Type B pancreatic cell (in vitro differentiated cells): ENCODE data around the gene SPHK2. TPM values are rescaled to one million over a fixed set of nuclear protein-coding genes. Genes with fewer than 3 reads are reported as not detected.

Source experiments
- DNase-seq: peaks from one replicate; pipeline ENCODE4 v3.0.0; 2021; ENCODE audit warnings: mixed read lengths; ENCODE audit not compliant: unreplicated experiment; ENCODE audit errors: extremely low spot score
- H3K27ac Mint-ChIP-seq: 2 replicates; pipeline ENCODE4 v1.8.0; 2021; ENCODE audit warnings: mild to moderate bottlenecking, mixed read lengths
- H3K27me3 Mint-ChIP-seq: 2 replicates; pipeline ENCODE4 v1.8.0; 2021; ENCODE audit warnings: mixed read lengths
- H3K36me3 Mint-ChIP-seq: 2 replicates; pipeline ENCODE4 v1.8.0; 2021; ENCODE audit warnings: mixed read lengths
- H3K4me1 Mint-ChIP-seq: one replicate; pipeline ENCODE4 v1.8.0; 2021; ENCODE audit warnings: mixed read lengths; ENCODE audit not compliant: unreplicated experiment
- H3K4me3 Mint-ChIP-seq: 2 replicates; pipeline ENCODE4 v1.8.0; 2021; ENCODE audit warnings: mild to moderate bottlenecking, mixed read lengths
- H3K9me3 Mint-ChIP-seq: 2 replicates; pipeline ENCODE4 v1.8.0; 2021; ENCODE audit warnings: mixed read lengths
- total RNA-seq: library from RNA; stranded (reverse); gene quantifications from 2 replicates; pipeline ENCODE4 v1.2.1, GENCODE V29; 2021; ENCODE audit warnings: low replicate concordance
- TF ChIP-seq, protein P1 (sequence below): fragments of 200-600 bp; sonication (generic); conservative IDR thresholded peaks from 2 replicates; pipeline ENCODE4 v1.5.0; 2021; ENCODE audit warnings: antibody characterized with exemption, mild to moderate bottlenecking

Gene SPHK2
- total RNA-seq, 1 donor from 2014 or later: 47.1 TPM

DNA sequence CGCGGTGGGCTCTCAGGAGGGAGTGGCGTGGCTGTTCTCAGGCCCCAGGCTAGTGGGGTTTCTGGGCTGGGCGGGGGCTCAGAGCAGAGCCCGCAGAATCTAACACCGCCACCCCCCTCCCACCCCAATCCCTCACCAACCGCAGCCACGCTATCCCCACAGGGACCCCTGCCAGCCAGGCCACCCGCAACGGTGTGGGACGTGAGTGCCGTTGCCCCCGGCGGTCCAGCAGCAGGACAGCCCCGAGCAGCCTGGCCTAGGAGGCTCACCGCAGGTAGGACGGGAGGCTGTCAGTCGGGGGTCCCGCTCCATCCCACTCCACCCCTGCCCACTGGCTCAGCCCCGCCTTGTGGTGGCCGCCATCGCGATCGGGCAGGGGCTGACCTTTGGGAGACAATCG is 53.7 kb downstream of the SPHK2 start, which contains the start of gene NTN5:
NTN5 (minus strand) TSS at position 24 of the 400 bp plus-strand sequence. CDS start 2,031 bp downstream, outside the sequence.
- Mint-ChIP-seq H3K4me3 (no peak within 1 kb of the TSS), H3K27me3 (peaks cover 7% of the 10 kb centered on the region), H3K9me3 (no peaks in the 10 kb centered on the region), H3K36me3 (no peaks in the 10 kb centered on the region), H3K27ac (no peak within 1 kb of the TSS), H3K4me1 (peaks cover 27% of the 10 kb centered on the region)
- no peak for DNase-seq
- TF ChIP-seq, protein P1, sequence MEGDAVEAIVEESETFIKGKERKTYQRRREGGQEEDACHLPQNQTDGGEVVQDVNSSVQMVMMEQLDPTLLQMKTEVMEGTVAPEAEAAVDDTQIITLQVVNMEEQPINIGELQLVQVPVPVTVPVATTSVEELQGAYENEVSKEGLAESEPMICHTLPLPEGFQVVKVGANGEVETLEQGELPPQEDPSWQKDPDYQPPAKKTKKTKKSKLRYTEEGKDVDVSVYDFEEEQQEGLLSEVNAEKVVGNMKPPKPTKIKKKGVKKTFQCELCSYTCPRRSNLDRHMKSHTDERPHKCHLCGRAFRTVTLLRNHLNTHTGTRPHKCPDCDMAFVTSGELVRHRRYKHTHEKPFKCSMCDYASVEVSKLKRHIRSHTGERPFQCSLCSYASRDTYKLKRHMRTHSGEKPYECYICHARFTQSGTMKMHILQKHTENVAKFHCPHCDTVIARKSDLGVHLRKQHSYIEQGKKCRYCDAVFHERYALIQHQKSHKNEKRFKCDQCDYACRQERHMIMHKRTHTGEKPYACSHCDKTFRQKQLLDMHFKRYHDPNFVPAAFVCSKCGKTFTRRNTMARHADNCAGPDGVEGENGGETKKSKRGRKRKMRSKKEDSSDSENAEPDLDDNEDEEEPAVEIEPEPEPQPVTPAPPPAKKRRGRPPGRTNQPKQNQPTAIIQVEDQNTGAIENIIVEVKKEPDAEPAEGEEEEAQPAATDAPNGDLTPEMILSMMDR: no peak

- no peak overlapping the region for H3K4me3 Mint-ChIP-seq
- H3K4me1 Mint-ChIP-seq: peaks cover 27% of the 10 kb centered on the region
- DNase-seq: no peak
- peaks cover 7% of the 10 kb centered on the region for H3K27me3 Mint-ChIP-seq
- H3K9me3 Mint-ChIP-seq: no peaks in the 10 kb centered on the region
- no peak overlapping the region for H3K27ac Mint-ChIP-seq
- TF ChIP-seq, protein P1: no peak
- H3K36me3 Mint-ChIP-seq: no peaks in the 10 kb centered on the region
Measured at GRCh38 chr19:48673436-48674100, 54.3 kb downstream of the SPHK2 start.

DNA sequence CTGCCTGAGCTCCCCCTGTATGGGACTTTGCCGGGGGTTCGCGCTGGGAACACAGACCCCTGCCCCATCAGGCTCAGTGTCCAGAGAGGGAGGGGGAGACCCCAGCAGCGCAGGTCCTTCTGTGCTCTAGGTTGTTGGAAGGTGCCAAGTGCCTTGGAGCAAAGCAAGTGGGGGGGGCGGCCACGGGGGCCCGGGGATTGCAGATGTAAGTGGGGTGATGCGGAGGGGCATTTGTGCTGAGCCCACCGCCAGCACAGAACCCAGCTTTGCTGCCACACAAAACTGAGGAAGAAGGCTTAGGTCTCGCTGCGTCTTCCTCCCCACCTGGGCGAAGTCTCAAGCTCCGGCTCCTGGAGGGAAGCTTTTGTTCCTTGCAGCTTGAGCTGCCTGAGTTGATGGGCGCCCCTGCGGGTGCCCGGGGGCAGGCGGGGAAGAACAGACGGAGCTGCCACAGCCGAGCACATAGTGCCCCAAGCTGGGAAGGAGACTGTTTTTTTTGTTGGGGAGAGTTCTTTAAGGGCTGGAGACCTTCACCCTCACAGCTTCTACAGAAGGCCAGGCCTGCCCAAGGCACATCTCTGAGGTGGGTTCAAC is 55.0 kb downstream of the SPHK2 start:
- Mint-ChIP-seq H3K9me3 (no peaks in the 10 kb centered on the region), H3K4me3 (no peak overlapping the region), H3K27me3 (peaks cover 7% of the 10 kb centered on the region), H3K27ac (no peak overlapping the region), H3K4me1 (peaks cover 27% of the 10 kb centered on the region), H3K36me3 (no peaks in the 10 kb centered on the region)
- TF ChIP-seq, protein P1: no peak
- DNase-seq: no peak

- TF ChIP-seq, protein P1: peak; percentile 92
- H3K27me3 Mint-ChIP-seq: peaks cover 7% of the 10 kb centered on the region
- peaks cover 27% of the 10 kb centered on the region for H3K4me1 Mint-ChIP-seq
- H3K9me3 Mint-ChIP-seq: no peaks in the 10 kb centered on the region
- peak overlapping the region; percentile 45 for H3K4me3 Mint-ChIP-seq
- H3K27ac Mint-ChIP-seq: peak overlapping the region; percentile 83
- peak; percentile 79 for DNase-seq
- H3K36me3 Mint-ChIP-seq: no peaks in the 10 kb centered on the region
Measured at GRCh38 chr19:48674921-48675824, 55.9 kb downstream of the SPHK2 start.

GRCh38 chr19:48676487-48676886 is 57.2 kb downstream of the SPHK2 start:
- Mint-ChIP-seq H3K27ac (peak overlapping the region; percentile 89), H3K9me3 (no peaks in the 10 kb centered on the region), H3K4me3 (no peak overlapping the region), H3K4me1 (peaks cover 21% of the 10 kb centered on the region), H3K27me3 (peaks cover 7% of the 10 kb centered on the region), H3K36me3 (no peaks in the 10 kb centered on the region)
- DNase-seq: no peak
- TF ChIP-seq, protein P1: no peak
